BJ (cell line): ENCODE results near the gene RAET1L. TPM values are rescaled to one million over a fixed set of nuclear protein-coding genes. Genes with fewer than 3 reads are reported as not detected.
"Not testable (repeated sequence)": the region's sequence is repeated elsewhere in the genome, so short reads cannot be mapped to it uniquely, and the experiment has no call there.

ENCODE experiments used
- CTCF ChIA-PET: fragments of 350-600 bp; formaldehyde crosslinking; extraction: SDS; loops from one replicate; lab custom pipeline; 2021; ENCODE audit warnings: antibody characterized with exemption, inconsistent platforms; lab: Yijun Ruan, JAX
- POLR2A ChIA-PET: fragments of 300-600 bp; sonication (Branson Sonifier 250); formaldehyde crosslinking; extraction: SDS; loops from one replicate; lab custom pipeline; 2021; ENCODE audit warnings: antibody characterized with exemption; lab: Charles Lee
- DNase-seq: peaks from one replicate; pipeline ENCODE4 v3.0.0-alpha.2; 2011; ENCODE audit warnings: low read depth
- H3K27me3 ChIP-seq: 2 replicates; pipeline ENCODE4 v1.6.0; 2011; ENCODE audit warnings: low read length; ENCODE audit not compliant: control insufficient read depth, insufficient read depth
- H3K36me3 ChIP-seq: 2 replicates; pipeline ENCODE4 v1.5.1; 2011; ENCODE audit warnings: low read length; ENCODE audit not compliant: control insufficient read depth, insufficient read depth
- H3K4me3 ChIP-seq: 2 replicates; pipeline ENCODE4 v1.5.1; 2011; ENCODE audit warnings: low read depth, mild to moderate bottlenecking, control low read depth, low read length
- CTCF ChIP-seq: IDR thresholded peaks from 2 replicates; pipeline ENCODE4 v1.5.1; 2011; ENCODE audit warnings: low read depth, mild to moderate bottlenecking, control low read depth, inconsistent platforms, low read length, moderate library complexity; ENCODE audit not compliant: insufficient read depth
- polyA plus RNA-seq: library from polyadenylated mRNA; depleted of rRNA; stranded (reverse); fragments of >200 nt; gene quantifications from 2 replicates; pipeline ENCODE4 v1.2.3, GENCODE V29; 2011

The RAET1L gene
- polyA plus RNA-seq, 1 experiment: not detected

DNA sequence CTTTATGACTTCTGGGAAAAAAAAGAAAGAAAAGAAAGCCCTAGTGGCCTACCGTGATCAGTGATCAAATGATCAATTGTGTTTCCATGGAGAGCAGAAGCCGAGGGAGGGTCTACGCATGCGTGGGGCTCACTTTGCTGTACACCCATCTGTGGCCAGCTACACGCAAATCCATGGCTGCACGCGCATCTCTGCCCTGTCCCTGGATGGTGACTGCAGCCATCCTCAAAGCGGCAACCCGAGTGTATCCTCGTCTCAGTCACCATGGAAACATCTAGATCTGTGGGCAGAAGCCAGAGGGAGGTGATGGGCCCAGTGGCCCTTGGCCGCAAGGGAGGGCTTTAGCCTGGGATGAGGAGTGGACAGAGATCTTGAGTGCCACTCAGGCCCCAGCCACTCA lies 44.4 kb upstream of the RAET1L start:
- no peaks in the 10 kb centered on the region for H3K27me3 ChIP-seq
- DNase-seq: no peak
- CTCF ChIA-PET: interaction anchor here (0.5 to 5.3 kb wide), 5 partner anchors 11 to 325 kb away, joined by 3 to 29 read pairs (median 4); no protein-coding TSS in a partner anchor
- H3K4me3 ChIP-seq: no peak overlapping the region
- TF ChIP-seq CTCF: no peak
- POLR2A ChIA-PET: no interaction called here
- H3K36me3 ChIP-seq: no peaks in the 10 kb centered on the region; the same call in 1 of the 2 replicates

DNA sequence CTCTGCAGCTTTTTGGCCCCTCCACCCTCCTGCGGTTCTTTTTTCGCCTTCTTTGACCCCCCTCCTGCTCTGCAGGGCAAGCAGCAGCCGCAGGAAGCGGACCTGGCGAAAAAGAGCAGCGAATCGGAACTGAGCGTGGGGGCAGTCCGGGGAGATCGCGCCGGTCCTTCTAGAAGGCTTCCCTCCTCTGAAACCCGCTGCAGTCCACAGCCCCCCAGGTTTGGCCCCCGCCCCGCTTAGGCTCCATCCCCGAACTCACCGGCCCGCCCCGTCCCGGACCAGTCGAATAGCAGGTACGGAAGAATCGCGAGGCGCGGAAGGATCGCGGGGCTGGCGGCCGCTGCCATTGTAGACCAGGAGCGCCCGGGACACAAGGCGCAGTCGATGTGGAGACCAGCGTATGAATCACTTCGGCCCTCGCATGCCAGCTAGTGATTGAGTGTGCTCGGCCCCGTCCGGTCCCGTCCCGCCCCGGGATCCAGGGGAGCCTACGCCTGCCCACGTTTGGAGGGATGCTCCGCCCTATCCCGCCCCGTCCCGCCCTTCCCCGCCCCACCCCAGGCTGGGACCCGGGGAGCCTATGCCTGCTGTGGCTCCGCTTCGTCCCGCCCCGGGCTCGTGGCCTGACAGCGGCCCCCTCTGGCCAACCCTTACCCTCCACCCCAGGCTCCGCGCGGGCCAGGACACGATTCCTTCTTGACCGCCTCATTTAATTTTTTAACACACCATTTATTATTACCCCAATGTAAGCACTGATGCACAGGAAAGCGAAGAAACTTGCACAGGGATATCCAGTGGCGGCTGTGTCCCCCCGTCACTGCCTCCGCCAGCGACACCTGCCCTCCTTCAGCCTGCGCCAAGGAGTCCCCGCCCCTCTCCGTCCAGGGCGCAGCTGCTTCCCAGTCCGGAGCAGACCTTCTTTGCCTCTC lies 43.7 kb upstream of the RAET1L start, which contains the start of gene ULBP3:
Gene ULBP3, minus strand, starts transcription at position 402 of the 929 bp plus-strand sequence. Its CDS starts 55 bp downstream, at position 347.
- CTCF ChIA-PET: interaction anchor here (0.5 to 5.3 kb wide), 11 partner anchors 11 to 590 kb away, joined by 3 to 29 read pairs (median 3); no protein-coding TSS in a partner anchor
- POLR2A ChIA-PET: no interaction called here
- DNase-seq: peak; percentile 71

DNA sequence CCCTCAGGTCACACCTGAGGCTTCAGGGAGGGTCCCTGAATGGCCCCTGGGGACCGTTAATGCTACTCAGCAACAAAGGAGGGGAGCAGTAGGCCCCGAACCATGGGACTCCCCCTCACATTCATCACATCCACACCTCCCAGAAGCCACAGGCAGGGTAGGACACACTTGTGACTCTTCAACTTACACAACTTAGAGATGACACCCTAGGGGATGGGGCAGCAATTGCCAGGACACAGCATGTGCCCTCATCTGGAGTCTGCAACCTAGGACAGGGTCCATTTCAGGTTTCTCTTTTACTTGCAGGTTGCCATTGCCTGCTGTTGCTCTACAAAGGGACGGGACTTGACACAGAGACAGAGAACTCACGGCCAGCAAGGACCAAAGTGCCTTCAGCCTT lies 42.8 kb upstream of the RAET1L start:
- no peaks in the 10 kb centered on the region for H3K27me3 ChIP-seq
- ChIA-PET POLR2A (no interaction called here), CTCF (interaction anchor here (1.0 to 5.3 kb wide), 6 partner anchors 10 to 317 kb away, joined by 3 to 29 read pairs (median 4); no protein-coding TSS in a partner anchor)

More for the DNA sequence above, 43.7 kb upstream of the RAET1L start, which contains the start of gene ULBP3:
- no peaks in the 10 kb centered on the region; the same call in 1 of the 2 replicates for H3K36me3 ChIP-seq
- no peaks in the 10 kb centered on the region for H3K27me3 ChIP-seq
- peak within 1 kb of the TSS; percentile 55 for H3K4me3 ChIP-seq
- TF ChIP-seq CTCF: peak; percentile 78

GRCh38 chr6:150065083-150065482 lies 39.8 kb upstream of the RAET1L start:
- POLR2A ChIA-PET: no interaction called here
- H3K4me3 ChIP-seq: no peak overlapping the region
- DNase-seq: no peak
- no peaks in the 10 kb centered on the region; the same call in 1 of the 2 replicates for H3K36me3 ChIP-seq
- H3K27me3 ChIP-seq: no peaks in the 10 kb centered on the region
- no peak for TF ChIP-seq CTCF
- CTCF ChIA-PET: interaction anchor here (0.9 to 1.2 kb wide), 2 partner anchors 13 to 331 kb away, joined by 4 read pairs; no protein-coding TSS in a partner anchor

More for the DNA sequence above, 42.8 kb upstream of the RAET1L start:
- no peak for DNase-seq
- Histone ChIP-seq H3K4me3 (peak overlapping the region; percentile 55), H3K36me3 (no peaks in the 10 kb centered on the region; the same call in 1 of the 2 replicates)
- TF ChIP-seq CTCF: no peak

GRCh38 chr6:150063640-150064039 lies 38.3 kb upstream of the RAET1L start:
- Histone ChIP-seq H3K27me3 (no peaks in the 10 kb centered on the region), H3K36me3 (no peaks in the 10 kb centered on the region; the same call in 1 of the 2 replicates), H3K4me3 (no peak overlapping the region)
- TF ChIP-seq CTCF: no peak
- CTCF ChIA-PET: interaction anchor here (1.0 kb wide), 1 partner anchor 63 kb away, joined by 4 read pairs; no protein-coding TSS in a partner anchor
- no peak for DNase-seq
- POLR2A ChIA-PET: no interaction called here

- POLR2A ChIA-PET, H3K27me3 ChIP-seq, DNase-seq, H3K4me3 ChIP-seq, H3K36me3 ChIP-seq: not testable (repeated sequence)
- CTCF ChIA-PET: interaction anchor here (1.6 kb wide), 1 partner anchor 11 kb away, joined by 3 read pairs; no protein-coding TSS in a partner anchor
These were observed 34.6 kb upstream of the RAET1L start for GRCh38 chr6:150059973-150060372.
